K562 (cell line): ENCODE measurements around the gene COASY. TPM values are rescaled to one million over a fixed set of nuclear protein-coding genes. Genes with fewer than 3 reads are reported as not detected.

Experiments
- ATF3 ChIP-seq, 2 experiments: fragments of 450-650 bp in 1 of 2; sonication (generic) in 1 of 2; formaldehyde crosslinking in 1 of 2; IDR thresholded peaks in 1 of 2; conservative IDR thresholded peaks in 1 of 2; 2 replicates each; pipeline versions ENCODE4 v1.6.1 to v1.8.1; 2016 to 2023; ENCODE audit warnings: mild to moderate bottlenecking in 2 of 2, moderate library complexity in 2 of 2, inconsistent platforms in 1 of 2, missing genetic modification reagents in 1 of 2
- CXXC5 ChIP-seq: fragments of 250-450 bp; sonication (Bioruptor Pico); IDR thresholded peaks from 2 replicates; pipeline ENCODE4 v1.8.0; 2022; ENCODE audit warnings: inconsistent platforms, mild to moderate bottlenecking, moderate library complexity
- E2F8 ChIP-seq: fragments of 450-650 bp; IDR thresholded peaks from 2 replicates; pipeline ENCODE4 v1.7.1; 2018; ENCODE audit warnings: mild to moderate bottlenecking, low read depth; ENCODE audit not compliant: partially characterized antibody
- FOSL1 ChIP-seq: fragments of 200-800 bp; sonication (Bioruptor generic); conservative IDR thresholded peaks from 2 replicates; pipeline ENCODE4 v1.6.1; 2016; ENCODE audit warnings: missing genetic modification characterization, missing compliant biosample characterization
- GTF3C2 ChIP-seq: IDR thresholded peaks from 3 replicates; pipeline ENCODE4 v1.6.1; 2011; ENCODE audit warnings: borderline replicate concordance, mild to moderate bottlenecking, moderate library complexity; ENCODE audit not compliant: insufficient read length; ENCODE audit errors: extremely low read depth
- HDAC3 ChIP-seq: fragments of 450-650 bp; IDR thresholded peaks from 2 replicates; pipeline ENCODE4 v1.6.1; 2018; ENCODE audit warnings: borderline replicate concordance, mild to moderate bottlenecking, moderate library complexity; ENCODE audit not compliant: partially characterized antibody
- HMBOX1 ChIP-seq: sonication (generic); IDR thresholded peaks from 2 replicates; pipeline ENCODE4 v1.6.1; 2016
- IRF9 ChIP-seq: fragments of 450-650 bp; IDR thresholded peaks from 2 replicates; pipeline ENCODE4 v1.6.1; 2016; ENCODE audit warnings: missing biosample characterization, missing genetic modification characterization
- JUN ChIP-seq, 2 experiments: sonication (generic) in 1 of 2; formaldehyde crosslinking in 1 of 2; IDR thresholded peaks; 2 replicates each; pipeline versions ENCODE4 v1.6.1 to v1.8.0; 2012 to 2022; ENCODE audit warnings: borderline replicate concordance in 2 of 2, mild to moderate bottlenecking in 2 of 2, improper control_type of control experiment in 1 of 2, low read depth in 1 of 2, low read length in 1 of 2, missing genetic modification reagents in 1 of 2
- L3MBTL2 ChIP-seq: fragments of 450-650 bp; IDR thresholded peaks from 2 replicates; pipeline ENCODE4 v1.6.1; 2016; ENCODE audit warnings: mild to moderate bottlenecking, moderate library complexity
- MAX ChIP-seq: sonication (generic); formaldehyde crosslinking; IDR thresholded peaks from 2 replicates; pipeline ENCODE4 v1.9.0; 2022; ENCODE audit warnings: mild to moderate bottlenecking, missing genetic modification reagents
- NR3C1 ChIP-seq: sonication (generic); formaldehyde crosslinking; IDR thresholded peaks from 2 replicates; pipeline ENCODE4 v1.8.1; 2022; ENCODE audit warnings: missing genetic modification reagents
- SMARCA4 ChIP-seq: fragments of 450-650 bp; IDR thresholded peaks from 2 replicates; pipeline ENCODE4 v1.6.1; 2016
- TAF9B ChIP-seq: fragments of 450-650 bp; IDR thresholded peaks from 2 replicates; pipeline ENCODE4 v1.6.1; 2018; ENCODE audit warnings: mild to moderate bottlenecking; ENCODE audit not compliant: partially characterized antibody
- ZBTB7A ChIP-seq: IDR thresholded peaks from 2 replicates; pipeline ENCODE4 v1.6.1; 2011; ENCODE audit warnings: low read depth, mild to moderate bottlenecking, low read length, moderate library complexity, borderline replicate concordance; ENCODE audit not compliant: control insufficient read depth
- ZKSCAN1 ChIP-seq: fragments of 150-350 bp; IDR thresholded peaks from 2 replicates; pipeline ENCODE4 v1.6.1; 2016; ENCODE audit warnings: low read depth, low read length
- polyA plus RNA-seq, 8 experiments: library from polyadenylated mRNA; depleted of rRNA in 4 of 8; stranded (reverse) in 5 of 8; unstranded in 3 of 8; fragments of >200 nt; fragmentation: Nextera tagmentation in 2 of 8; fragmentation: Illumina TruSeq in 1 of 8; extraction: Ambion mirVana in 2 of 8; extraction: Trizol in 1 of 8; gene quantifications; 2 replicates each; pipeline versions ENCODE4 v1.2.1 to v1.2.3, GENCODE V29; 2011 to 2014; ENCODE audit warnings: inconsistent platforms in 1 of 8, missing spikeins in 1 of 8
- total RNA-seq, 7 experiments: library from RNA; depleted of rRNA in 6 of 7; stranded (reverse); fragments of >200 nt in 6 of 7; fragmentation: Illumina TruSeq in 2 of 7; extraction: Trizol in 2 of 7; gene quantifications; 2 replicates each; pipeline versions ENCODE4 v1.2.1 to v1.2.3, GENCODE V29; 2011 to 2021; ENCODE audit warnings: low replicate concordance in 1 of 7

The COASY gene
- total and polyA plus RNA-seq, 9 of the 15 experiments (the other 6 are each of a cell fraction or from before 2014, with no cell fraction given): 25.4 to 175 (median 62.3) TPM

GRCh38 chr17:42541041-42541833 is 20.7 kb upstream of the COASY start (continued):
- TF ChIP-seq MAX (peak; percentile 22; the same call in 1 of the 2 replicates), HMBOX1 (no peak), L3MBTL2 (0 out of 2 replicates have a peak, but pooled peaks have one; percentile 40), CXXC5 (CRISPR knock-in tag) (peak; percentile 23; the same call in 1 of the 2 replicates), HDAC3 (no peak), TAF9B (no peak), IRF9 (tag) (no peak), SMARCA4 (no peak), ATF3 (IDR thresholded peaks at IDR 0.05) (peak; percentile 63), ATF3 (CRISPR knock-in tag; conservative IDR thresholded peaks at IDR 0.05) (no peak), ZKSCAN1 (no peak), GTF3C2 (no peak), NR3C1 (no peak), E2F8 (no peak), JUN (IDR thresholded peaks at IDR 0.05; ENCODE audit: borderline replicate concordance, low read depth, low read length) (0 out of 2 replicates have a peak, but pooled peaks have one; percentile 46), JUN (CRISPR knock-in tag; IDR thresholded peaks at IDR 0.05; ENCODE audit: borderline replicate concordance) (no peak), FOSL1 (tag) (peak; percentile 76; the same call in 1 of the 2 replicates), ZBTB7A (peak; percentile 7; the same call in 1 of the 2 replicates)
